IPS-18a (cell line): ENCODE results near the gene SPDYE3.
"Not testable (repeated sequence)": the region's sequence is repeated elsewhere in the genome, so short reads cannot be mapped to it uniquely, and the experiment has no call there.

ENCODE experiments used
- H3K27ac ChIP-seq: one replicate; pipeline ENCODE4 v1.5.1; 2013; ENCODE audit warnings: low read length
- H3K27me3 ChIP-seq: one replicate; pipeline ENCODE4 v1.6.1; 2013; ENCODE audit warnings: mild to moderate bottlenecking, low read length; ENCODE audit not compliant: control insufficient read depth, insufficient read depth
- H3K36me3 ChIP-seq: one replicate; pipeline ENCODE4 v1.6.1; 2013; ENCODE audit warnings: low read depth, low read length; ENCODE audit not compliant: control insufficient read depth
- H3K4me1 ChIP-seq: one replicate; pipeline ENCODE4 v1.6.1; 2013; ENCODE audit warnings: low read depth, low read length; ENCODE audit not compliant: control insufficient read depth
- H3K4me3 ChIP-seq: one replicate; pipeline ENCODE4 v1.5.1; 2013; ENCODE audit warnings: low read length
- H3K9ac ChIP-seq: one replicate; pipeline ENCODE4 v1.6.1; 2013; ENCODE audit warnings: mild to moderate bottlenecking, low read length, moderate library complexity
- H3K9me3 ChIP-seq: one replicate; pipeline ENCODE4 v1.6.1; 2013; ENCODE audit warnings: low read depth, low read length; ENCODE audit not compliant: control insufficient read depth

Gene SPDYE3

GRCh38 chr7:100270046-100270918 lies 37.2 kb upstream of the SPDYE3 start:
- not testable (repeated sequence) for H3K27me3 ChIP-seq, H3K36me3 ChIP-seq, H3K9ac ChIP-seq, H3K27ac ChIP-seq, H3K9me3 ChIP-seq
- Histone ChIP-seq H3K4me3 (peak overlapping the region; percentile 46), H3K4me1 (peaks cover 12% of the 10 kb centered on the region)

GRCh38 chr7:100270941-100271593 lies 36.4 kb upstream of the SPDYE3 start:
- Histone ChIP-seq H3K4me3 (peak overlapping the region; percentile 46), H3K4me1 (peaks cover 12% of the 10 kb centered on the region)
- H3K27ac ChIP-seq, H3K9ac ChIP-seq, H3K9me3 ChIP-seq, H3K36me3 ChIP-seq, H3K27me3 ChIP-seq: not testable (repeated sequence)

- H3K9ac ChIP-seq: no peak overlapping the region
- H3K9me3 ChIP-seq: no peaks in the 10 kb centered on the region
- H3K27me3 ChIP-seq: no peaks in the 10 kb centered on the region
- no peaks in the 10 kb centered on the region for H3K36me3 ChIP-seq
- peak overlapping the region; percentile 63 for H3K4me3 ChIP-seq
- H3K4me1 ChIP-seq: peaks cover 12% of the 10 kb centered on the region
- H3K27ac ChIP-seq: no peak overlapping the region
Measured at GRCh38 chr7:100271716-100272537, 35.6 kb upstream of the SPDYE3 start.

- H3K4me1 ChIP-seq: peaks cover 12% of the 10 kb centered on the region
Measured at GRCh38 chr7:100272538-100272902, 35.0 kb upstream of the SPDYE3 start.

GRCh38 chr7:100275120-100275519 lies 32.4 kb upstream of the SPDYE3 start:
- Histone ChIP-seq H3K4me1 (peaks cover 7% of the 10 kb centered on the region), H3K9ac (no peak overlapping the region), H3K27me3 (no peaks in the 10 kb centered on the region), H3K4me3 (no peak overlapping the region), H3K27ac (no peak overlapping the region), H3K9me3 (no peaks in the 10 kb centered on the region), H3K36me3 (no peaks in the 10 kb centered on the region)

More at GRCh38 chr7:100272538-100272902, 35.0 kb upstream of the SPDYE3 start:
- H3K36me3 ChIP-seq, H3K9me3 ChIP-seq, H3K9ac ChIP-seq, H3K27ac ChIP-seq, H3K27me3 ChIP-seq: not testable (repeated sequence)
- H3K4me3 ChIP-seq: peak overlapping the region; percentile 63

- not testable (repeated sequence) for H3K27me3 ChIP-seq, H3K36me3 ChIP-seq
Measured at GRCh38 chr7:100276126-100276525, 31.4 kb upstream of the SPDYE3 start.

GRCh38 chr7:100282069-100282608 lies 25.4 kb upstream of the SPDYE3 start:
- not testable (repeated sequence) for H3K27me3 ChIP-seq, H3K4me1 ChIP-seq, H3K4me3 ChIP-seq, H3K27ac ChIP-seq, H3K9me3 ChIP-seq, H3K36me3 ChIP-seq, H3K9ac ChIP-seq

More at GRCh38 chr7:100276126-100276525, 31.4 kb upstream of the SPDYE3 start:
- H3K4me3 ChIP-seq, H3K4me1 ChIP-seq, H3K27ac ChIP-seq, H3K9ac ChIP-seq, H3K9me3 ChIP-seq: not testable (repeated sequence)

GRCh38 chr7:100283147-100283546 lies 24.4 kb upstream of the SPDYE3 start:
- not testable (repeated sequence) for H3K27me3 ChIP-seq, H3K27ac ChIP-seq, H3K4me3 ChIP-seq, H3K36me3 ChIP-seq, H3K9ac ChIP-seq, H3K4me1 ChIP-seq, H3K9me3 ChIP-seq

- not testable (repeated sequence) for H3K9me3 ChIP-seq, H3K9ac ChIP-seq, H3K4me3 ChIP-seq, H3K4me1 ChIP-seq, H3K27ac ChIP-seq, H3K27me3 ChIP-seq, H3K36me3 ChIP-seq
Measured at GRCh38 chr7:100287191-100287969, 20.1 kb upstream of the SPDYE3 start.

GRCh38 chr7:100288258-100288657 lies 19.2 kb upstream of the SPDYE3 start:
- H3K4me1 ChIP-seq, H3K27me3 ChIP-seq, H3K9me3 ChIP-seq, H3K4me3 ChIP-seq, H3K36me3 ChIP-seq, H3K27ac ChIP-seq, H3K9ac ChIP-seq: not testable (repeated sequence)

- not testable (repeated sequence) for H3K27ac ChIP-seq
Measured at GRCh38 chr7:100292162-100292561, 15.3 kb upstream of the SPDYE3 start.

More at GRCh38 chr7:100292162-100292561, 15.3 kb upstream of the SPDYE3 start:
- H3K4me3 ChIP-seq, H3K27me3 ChIP-seq, H3K4me1 ChIP-seq, H3K36me3 ChIP-seq, H3K9me3 ChIP-seq, H3K9ac ChIP-seq: not testable (repeated sequence)
